Glutamatergic neuron (in vitro differentiated cells): ENCODE results near the gene ZCCHC8. TPM values are rescaled to one million over a fixed set of nuclear protein-coding genes. Genes with fewer than 3 reads are reported as not detected.

Source experiments
- DNase-seq: peaks from one replicate; pipeline ENCODE4 v3.0.0; 2022
- H3K27ac Mint-ChIP-seq: one replicate; pipeline ENCODE4 v1.8.0; 2020; ENCODE audit warnings: mild to moderate bottlenecking, mixed read lengths, inconsistent platforms; ENCODE audit not compliant: unreplicated experiment
- H3K27me3 Mint-ChIP-seq: one replicate; pipeline ENCODE4 v1.8.0; 2020; ENCODE audit warnings: mild to moderate bottlenecking, moderate library complexity, mixed read lengths, inconsistent platforms; ENCODE audit not compliant: unreplicated experiment
- H3K36me3 Mint-ChIP-seq: one replicate; pipeline ENCODE4 v1.8.0; 2020; ENCODE audit warnings: mild to moderate bottlenecking, mixed read lengths, inconsistent platforms; ENCODE audit not compliant: unreplicated experiment
- H3K4me1 Mint-ChIP-seq: one replicate; pipeline ENCODE4 v1.8.0; 2020; ENCODE audit warnings: mild to moderate bottlenecking, low read depth, mixed read lengths, inconsistent platforms; ENCODE audit not compliant: unreplicated experiment
- H3K4me3 Mint-ChIP-seq: one replicate; pipeline ENCODE4 v1.8.0; 2020; ENCODE audit warnings: mild to moderate bottlenecking, mixed read lengths, inconsistent platforms; ENCODE audit not compliant: unreplicated experiment
- H3K9me3 Mint-ChIP-seq: one replicate; pipeline ENCODE4 v1.8.0; 2020; ENCODE audit warnings: mild to moderate bottlenecking, moderate library complexity, mixed read lengths, inconsistent platforms; ENCODE audit not compliant: unreplicated experiment
- long read RNA-seq: library from polyadenylated mRNA; unstranded; transcript quantifications from one replicate; pipeline ENCODE4 v2.0.0, GENCODE V29; 2020; ENCODE audit not compliant: unreplicated experiment
- total RNA-seq: library from RNA; stranded (reverse); fragmentation: NEBNext Ultra II Directional; extraction: Animal tissue kit (Norgen Biotek cat#: 25700); gene quantifications from one replicate; pipeline ENCODE4 v1.2.1, GENCODE V29; 2021; ENCODE audit not compliant: unreplicated experiment
- TF ChIP-seq, protein P1 (sequence below): fragments of 200-600 bp; sonication (generic); IDR thresholded peaks from one replicate; pipeline ENCODE4 v1.5.0; 2021; ENCODE audit not compliant: partially characterized antibody, unreplicated experiment

ZCCHC8 gene
- 29.3 TPM for total RNA-seq
- long read RNA-seq, partial matches to known transcripts = 0 of 4 reads
- long read RNA-seq, other reads (novel, unspliced or antisense) = 0 of 4 reads

DNA sequence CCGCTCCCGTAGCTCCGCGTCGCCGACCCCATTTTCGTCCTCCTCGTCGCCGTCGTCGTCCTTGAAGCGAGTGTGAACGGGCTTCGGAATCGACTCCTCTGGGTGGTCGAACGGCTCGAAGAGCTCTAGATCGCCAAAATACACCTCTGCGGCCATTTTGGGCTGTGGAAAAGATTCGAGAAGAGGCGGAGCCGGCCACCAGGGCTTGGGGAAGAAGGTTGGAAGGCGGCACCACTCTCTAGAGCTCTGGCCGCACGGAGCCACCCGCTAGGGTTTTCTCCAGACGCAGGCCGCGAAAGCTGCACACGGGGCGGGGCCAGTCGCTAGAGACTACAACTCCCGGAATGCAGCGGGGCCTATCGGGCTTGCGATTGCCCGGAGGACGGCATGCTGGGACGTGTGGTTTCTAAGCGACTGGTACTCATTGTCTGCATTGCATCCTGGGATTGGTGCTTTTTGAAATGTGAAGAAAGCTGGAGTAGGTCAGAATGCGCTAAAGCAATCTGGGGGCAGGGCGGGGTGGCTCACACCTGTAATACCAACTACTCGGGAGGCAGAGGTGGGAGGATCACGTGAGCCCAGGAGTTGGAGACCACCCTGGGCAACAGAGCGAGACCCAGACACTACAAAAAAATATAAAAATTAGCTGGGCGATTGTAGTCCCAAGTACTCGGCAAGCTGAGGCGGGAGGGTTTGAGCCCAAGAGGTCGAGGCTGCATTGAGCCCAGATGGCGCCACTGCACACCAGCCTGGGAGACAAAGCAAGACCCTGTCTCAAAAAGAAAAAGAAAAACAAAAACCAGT is at the start of gene ZCCHC8:
TSS of gene ZCCHC8 (minus strand) at position 248 of the 804 bp plus-strand sequence. CDS start at position 156, 92 bp downstream.
- H3K4me1 Mint-ChIP-seq = peaks cover 15% of the 10 kb centered on the region
- H3K36me3 Mint-ChIP-seq = no peaks in the 10 kb centered on the region
- peaks cover 10% of the 10 kb centered on the region for H3K27me3 Mint-ChIP-seq
- peaks cover 13% of the 10 kb centered on the region for H3K9me3 Mint-ChIP-seq
- TF ChIP-seq, protein P1, sequence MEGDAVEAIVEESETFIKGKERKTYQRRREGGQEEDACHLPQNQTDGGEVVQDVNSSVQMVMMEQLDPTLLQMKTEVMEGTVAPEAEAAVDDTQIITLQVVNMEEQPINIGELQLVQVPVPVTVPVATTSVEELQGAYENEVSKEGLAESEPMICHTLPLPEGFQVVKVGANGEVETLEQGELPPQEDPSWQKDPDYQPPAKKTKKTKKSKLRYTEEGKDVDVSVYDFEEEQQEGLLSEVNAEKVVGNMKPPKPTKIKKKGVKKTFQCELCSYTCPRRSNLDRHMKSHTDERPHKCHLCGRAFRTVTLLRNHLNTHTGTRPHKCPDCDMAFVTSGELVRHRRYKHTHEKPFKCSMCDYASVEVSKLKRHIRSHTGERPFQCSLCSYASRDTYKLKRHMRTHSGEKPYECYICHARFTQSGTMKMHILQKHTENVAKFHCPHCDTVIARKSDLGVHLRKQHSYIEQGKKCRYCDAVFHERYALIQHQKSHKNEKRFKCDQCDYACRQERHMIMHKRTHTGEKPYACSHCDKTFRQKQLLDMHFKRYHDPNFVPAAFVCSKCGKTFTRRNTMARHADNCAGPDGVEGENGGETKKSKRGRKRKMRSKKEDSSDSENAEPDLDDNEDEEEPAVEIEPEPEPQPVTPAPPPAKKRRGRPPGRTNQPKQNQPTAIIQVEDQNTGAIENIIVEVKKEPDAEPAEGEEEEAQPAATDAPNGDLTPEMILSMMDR = no peak
- H3K27ac Mint-ChIP-seq = peak within 1 kb of the TSS; percentile 97
- DNase-seq = peak; percentile 96
- peak within 1 kb of the TSS; percentile 99 for H3K4me3 Mint-ChIP-seq

DNA sequence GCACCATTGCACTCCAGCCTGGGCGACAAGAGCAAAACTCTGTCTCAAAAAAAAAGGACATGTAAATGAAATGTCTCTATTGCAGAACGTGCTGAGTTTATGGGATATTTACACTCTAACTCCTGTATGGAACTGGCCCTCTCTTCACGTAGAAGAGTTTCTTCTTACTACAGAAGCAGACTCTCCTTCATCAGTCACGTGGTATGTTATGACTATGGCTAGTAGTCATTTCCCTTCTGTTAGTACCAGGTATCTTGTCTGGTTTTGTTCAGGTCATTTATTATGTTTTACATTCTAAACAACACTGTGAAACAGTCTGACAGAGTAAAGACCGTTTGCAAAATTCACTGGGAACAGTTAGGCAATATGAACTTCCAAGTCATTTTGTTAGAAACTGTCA is 46.6 kb upstream of the ZCCHC8 start:
- Mint-ChIP-seq H3K4me3 (no peak overlapping the region), H3K36me3 (peaks cover 4% of the 10 kb centered on the region)
- TF ChIP-seq, protein P1 = no peak

DNA sequence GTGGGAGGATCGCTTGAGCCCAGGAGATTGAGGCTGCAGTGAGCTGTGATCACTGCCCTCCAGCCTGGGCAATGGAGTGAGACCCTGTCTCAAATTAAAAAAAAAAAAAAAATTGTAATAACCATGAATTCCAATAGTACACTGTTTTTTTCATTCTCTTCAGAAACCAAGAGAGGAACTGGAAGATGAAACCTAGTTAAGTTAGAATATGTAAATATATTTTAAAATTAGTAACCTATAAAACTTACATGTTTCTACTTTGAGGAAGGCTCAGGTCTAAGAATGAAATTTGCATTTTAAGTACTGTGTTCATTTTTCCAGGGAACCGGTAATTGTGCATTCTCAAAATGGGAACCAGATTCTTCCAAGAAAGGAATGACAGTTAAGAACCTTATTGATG is 45.1 kb upstream of the ZCCHC8 start:
- no peaks in the 10 kb centered on the region for H3K9me3 Mint-ChIP-seq

More for the DNA sequence above, 46.6 kb upstream of the ZCCHC8 start:
- no peak for DNase-seq
- H3K4me1 Mint-ChIP-seq = no peaks in the 10 kb centered on the region
- H3K9me3 Mint-ChIP-seq = peaks cover 3% of the 10 kb centered on the region
- H3K27ac Mint-ChIP-seq = no peak overlapping the region
- H3K27me3 Mint-ChIP-seq = no peaks in the 10 kb centered on the region

DNA sequence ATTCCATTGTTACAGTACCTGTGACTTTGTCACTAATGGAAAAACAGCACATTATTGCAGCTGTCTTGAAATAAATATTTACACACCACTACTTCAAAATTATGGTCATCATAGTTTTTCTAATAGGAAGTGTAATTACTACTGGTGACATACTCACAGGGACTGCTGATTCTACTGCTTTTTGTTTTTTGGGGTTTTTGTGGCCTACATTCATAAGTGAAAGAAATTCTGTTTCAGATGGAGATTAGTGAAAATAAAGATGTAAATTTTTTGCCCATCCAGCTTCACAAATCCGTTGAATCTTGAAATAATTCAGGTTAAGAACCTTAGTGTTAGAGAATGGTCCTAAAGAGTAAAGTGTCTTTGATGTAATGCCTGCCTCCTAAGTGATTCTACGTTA is 43.8 kb upstream of the ZCCHC8 start:
- no peaks in the 10 kb centered on the region for H3K36me3 Mint-ChIP-seq
- TF ChIP-seq, protein P1 = no peak
- no peak overlapping the region for H3K27ac Mint-ChIP-seq
- DNase-seq = no peak
- no peak overlapping the region for H3K4me3 Mint-ChIP-seq
- peaks cover 3% of the 10 kb centered on the region for H3K27me3 Mint-ChIP-seq
- H3K4me1 Mint-ChIP-seq = no peaks in the 10 kb centered on the region
- H3K9me3 Mint-ChIP-seq = no peaks in the 10 kb centered on the region

More for the DNA sequence above, 45.1 kb upstream of the ZCCHC8 start:
- no peaks in the 10 kb centered on the region for H3K36me3 Mint-ChIP-seq
- no peaks in the 10 kb centered on the region for H3K4me1 Mint-ChIP-seq
- H3K27ac Mint-ChIP-seq = no peak overlapping the region
- peaks cover 3% of the 10 kb centered on the region for H3K27me3 Mint-ChIP-seq
- DNase-seq = no peak
- no peak overlapping the region for H3K4me3 Mint-ChIP-seq
- TF ChIP-seq, protein P1 = no peak

DNA sequence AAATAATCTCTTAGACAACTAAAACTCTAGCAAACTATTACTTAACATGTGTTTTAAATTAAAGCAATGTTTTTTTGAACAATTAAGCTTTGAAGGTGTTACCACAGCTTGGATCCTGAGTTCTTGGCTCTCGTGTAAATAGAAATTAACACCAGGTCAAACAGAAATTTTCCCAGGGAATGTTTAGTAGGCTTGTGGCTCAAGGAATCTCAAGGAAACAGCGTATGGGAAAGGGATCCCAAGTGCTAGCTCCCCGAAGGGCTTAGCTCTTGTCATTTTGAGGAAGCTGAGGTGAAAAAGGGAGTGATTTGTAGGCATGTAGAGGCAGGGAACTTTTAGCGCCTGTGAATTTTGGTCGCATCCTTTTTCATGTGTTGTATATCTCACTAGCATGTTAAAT is 37.8 kb upstream of the ZCCHC8 start:
- Mint-ChIP-seq H3K9me3 (no peaks in the 10 kb centered on the region), H3K4me3 (no peak overlapping the region), H3K36me3 (no peaks in the 10 kb centered on the region), H3K4me1 (no peaks in the 10 kb centered on the region), H3K27ac (no peak overlapping the region), H3K27me3 (peaks cover 3% of the 10 kb centered on the region)
- TF ChIP-seq, protein P1 = no peak
- DNase-seq = no peak
